ENCODE measurements around the gene TBCD.
A peak's percentile ranks its signal among the peaks of the same experiment; 100 is the strongest.

The TBCD gene

DNA sequence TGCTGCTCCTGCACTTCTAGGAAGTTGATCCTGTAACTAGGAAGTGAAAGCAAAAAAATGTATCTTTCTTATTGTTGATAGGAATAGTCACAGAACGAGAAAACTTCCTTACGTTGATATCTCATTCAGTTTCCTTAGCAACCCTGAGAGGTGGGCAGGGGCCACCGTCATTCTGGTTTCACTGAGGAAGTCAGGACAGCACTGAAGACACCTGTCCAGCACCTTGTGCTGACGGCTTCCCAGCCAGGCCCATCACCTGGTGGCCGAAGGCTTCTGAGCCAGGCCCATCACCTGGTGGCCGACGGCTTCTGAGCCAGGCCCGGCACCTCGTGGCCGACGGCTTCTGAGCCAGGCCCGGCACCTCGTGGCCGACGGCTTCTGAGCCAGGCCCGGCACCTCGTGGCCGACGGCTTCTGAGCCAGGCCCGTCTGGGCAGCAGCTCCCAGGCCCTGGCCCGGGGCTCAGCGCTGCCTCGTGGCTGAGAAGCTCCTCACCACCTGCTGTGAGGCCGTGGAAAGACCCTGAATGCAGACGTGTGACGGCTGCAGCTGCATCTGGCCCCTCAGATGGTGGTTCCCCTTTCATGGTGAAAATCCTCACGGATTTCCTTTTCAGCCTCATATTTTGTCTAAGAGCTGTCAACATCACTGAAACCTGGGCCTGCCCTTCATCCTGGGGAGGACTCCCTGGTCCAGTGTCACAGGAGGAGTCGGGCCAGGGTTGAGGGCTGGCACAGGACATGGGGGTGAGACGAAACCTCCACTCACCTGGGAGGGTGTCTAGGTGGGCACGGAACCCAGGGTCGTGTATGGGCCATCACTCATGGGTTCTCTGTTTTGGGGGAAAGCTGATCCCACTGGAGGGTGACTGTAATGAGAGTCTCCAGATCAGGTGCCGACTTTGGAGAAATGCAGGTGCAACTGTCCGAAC is 121.0 kb downstream of the TBCD start:
- DNase-seq = no peak

- DNase-seq = no peak
These were observed 121.7 kb downstream of the TBCD start for GRCh38 chr17:82873521-82873920.

DNA sequence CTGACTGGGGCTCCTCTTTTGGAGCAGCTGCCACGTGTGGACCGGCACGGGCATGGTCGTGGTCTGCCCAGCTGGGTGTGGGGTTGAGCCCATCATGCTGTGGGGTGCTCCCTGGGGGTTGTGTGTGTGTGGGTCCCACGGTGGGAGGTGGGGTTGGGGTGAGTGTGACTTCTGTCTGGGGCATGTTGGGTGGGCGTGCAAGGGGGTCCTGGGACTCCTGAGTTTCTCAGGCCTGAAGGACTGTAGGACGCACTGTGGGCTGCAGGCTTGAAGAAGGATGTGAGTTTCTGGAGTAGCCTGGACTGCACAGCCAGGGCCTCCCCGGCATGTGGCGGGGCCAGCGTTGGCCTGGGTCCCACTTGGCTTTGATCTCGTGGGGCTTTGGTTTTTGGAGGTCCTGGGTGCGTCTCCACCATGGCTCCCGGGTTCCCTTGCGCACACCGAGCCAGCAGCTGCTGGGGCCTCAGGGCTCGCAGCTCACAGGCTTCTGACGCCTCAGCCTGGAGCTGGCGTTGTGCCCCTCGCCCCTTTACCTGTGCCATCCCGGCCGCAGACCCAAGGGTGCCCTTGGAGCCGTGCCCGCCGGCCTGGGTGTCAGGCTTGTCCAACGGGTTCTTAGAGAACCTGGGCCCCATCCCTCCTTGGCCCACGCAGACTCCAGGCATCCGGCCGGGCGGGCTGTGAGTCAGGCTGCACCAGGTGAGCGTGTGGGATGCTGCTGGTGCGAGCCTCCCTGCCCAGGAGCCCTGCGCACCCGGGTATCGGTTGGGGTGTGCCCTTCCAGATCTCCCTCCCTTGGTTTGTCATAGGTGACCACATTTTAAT is 122.4 kb downstream of the TBCD start:
- no peak for DNase-seq

DNA sequence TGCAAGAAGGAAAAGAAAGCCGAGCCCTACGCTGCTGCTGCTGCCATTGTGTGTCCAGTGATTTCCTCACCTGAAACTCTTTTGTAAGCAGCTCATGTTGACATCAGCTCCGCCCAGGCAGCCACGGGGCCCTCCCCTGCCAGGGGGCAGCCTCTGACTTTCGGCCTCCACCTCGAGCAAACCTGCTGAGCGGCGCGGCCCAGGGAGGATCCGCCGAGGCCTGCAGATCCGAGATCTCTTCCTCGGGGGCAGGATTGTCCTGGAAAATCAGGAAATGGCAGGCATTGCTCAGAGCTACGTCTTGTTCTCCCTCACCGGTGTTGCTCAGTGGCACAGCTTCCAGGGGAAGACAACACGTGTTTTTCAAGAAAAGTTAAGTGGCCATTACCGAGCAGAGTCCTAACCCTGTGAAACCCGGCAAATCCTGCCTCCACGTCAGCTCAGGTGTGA is 123.6 kb downstream of the TBCD start:
- DNase-seq = peak; percentile 82

GRCh38 chr17:82876149-82876548 is 124.3 kb downstream of the TBCD start:
- DNase-seq = no peak

- DNase-seq = peak; percentile 65
These were observed 124.9 kb downstream of the TBCD start for GRCh38 chr17:82876602-82877379.

DNA sequence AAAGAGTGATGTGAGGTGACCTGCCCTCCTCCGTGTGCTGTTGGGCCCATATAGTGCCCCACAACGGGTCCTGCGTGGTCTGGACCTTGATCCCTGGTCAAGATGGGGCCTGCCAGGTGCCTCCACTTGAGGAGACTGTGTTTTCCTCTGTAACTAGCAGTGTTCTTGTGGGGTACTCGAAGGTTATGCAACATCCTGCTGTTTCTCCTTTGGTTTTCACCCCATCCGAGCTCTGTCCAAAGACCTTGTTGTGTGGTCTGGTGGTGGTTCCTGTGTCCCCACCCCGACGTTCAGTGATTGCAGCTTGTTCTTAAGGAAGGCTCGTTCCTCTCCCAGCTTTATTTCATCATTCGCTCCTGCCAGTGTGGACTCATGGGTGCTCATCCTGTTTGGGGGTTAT is 126.7 kb downstream of the TBCD start:
- DNase-seq = no peak

DNA sequence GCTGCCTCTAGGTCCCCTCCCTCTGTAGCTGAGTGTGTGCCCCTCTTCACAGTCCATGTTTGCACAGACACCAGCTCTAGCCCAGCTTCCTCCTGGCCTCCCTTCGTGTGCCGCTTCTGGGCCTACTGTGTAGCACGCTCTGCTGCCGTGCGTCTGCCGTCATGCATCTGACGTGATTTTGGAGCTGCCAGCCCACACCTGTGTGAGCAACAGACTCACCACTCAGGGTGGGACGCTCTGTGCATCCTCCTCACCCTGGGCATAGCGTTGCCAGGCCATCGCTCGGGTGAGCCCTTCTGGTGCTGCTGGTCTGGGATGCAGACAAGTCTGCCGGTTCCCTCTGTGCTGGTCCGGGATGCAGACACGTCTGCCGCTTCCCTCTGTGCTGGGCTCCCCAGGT is 127.4 kb downstream of the TBCD start:
- no peak for DNase-seq

GRCh38 chr17:82880620-82881323 is 128.9 kb downstream of the TBCD start:
- DNase-seq = no peak

DNA sequence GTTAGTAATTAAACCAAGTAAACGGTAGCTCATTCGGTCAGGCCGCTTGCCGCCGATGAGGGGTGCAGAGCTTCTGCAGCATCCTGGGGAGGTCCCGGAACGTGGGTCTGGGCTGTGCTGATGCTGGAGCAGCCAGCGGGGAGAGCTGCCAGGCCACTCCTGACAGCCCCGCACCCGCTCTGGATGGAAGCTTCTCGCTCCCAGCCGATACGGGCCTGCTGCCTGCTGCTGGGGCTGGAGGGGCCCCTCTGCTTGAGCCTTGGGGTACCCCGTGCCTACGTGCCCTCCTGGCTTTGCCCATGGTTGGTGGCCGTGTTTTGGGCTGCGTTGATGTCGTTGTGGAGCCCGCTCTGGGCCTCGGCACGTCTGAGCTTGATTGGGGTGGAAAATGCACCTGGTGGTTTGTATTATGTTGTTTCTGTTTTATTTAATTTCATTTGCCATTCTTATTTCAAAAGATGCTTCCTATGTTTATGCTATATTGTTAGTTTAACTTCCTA is 129.5 kb downstream of the TBCD start:
- no peak for DNase-seq

DNA sequence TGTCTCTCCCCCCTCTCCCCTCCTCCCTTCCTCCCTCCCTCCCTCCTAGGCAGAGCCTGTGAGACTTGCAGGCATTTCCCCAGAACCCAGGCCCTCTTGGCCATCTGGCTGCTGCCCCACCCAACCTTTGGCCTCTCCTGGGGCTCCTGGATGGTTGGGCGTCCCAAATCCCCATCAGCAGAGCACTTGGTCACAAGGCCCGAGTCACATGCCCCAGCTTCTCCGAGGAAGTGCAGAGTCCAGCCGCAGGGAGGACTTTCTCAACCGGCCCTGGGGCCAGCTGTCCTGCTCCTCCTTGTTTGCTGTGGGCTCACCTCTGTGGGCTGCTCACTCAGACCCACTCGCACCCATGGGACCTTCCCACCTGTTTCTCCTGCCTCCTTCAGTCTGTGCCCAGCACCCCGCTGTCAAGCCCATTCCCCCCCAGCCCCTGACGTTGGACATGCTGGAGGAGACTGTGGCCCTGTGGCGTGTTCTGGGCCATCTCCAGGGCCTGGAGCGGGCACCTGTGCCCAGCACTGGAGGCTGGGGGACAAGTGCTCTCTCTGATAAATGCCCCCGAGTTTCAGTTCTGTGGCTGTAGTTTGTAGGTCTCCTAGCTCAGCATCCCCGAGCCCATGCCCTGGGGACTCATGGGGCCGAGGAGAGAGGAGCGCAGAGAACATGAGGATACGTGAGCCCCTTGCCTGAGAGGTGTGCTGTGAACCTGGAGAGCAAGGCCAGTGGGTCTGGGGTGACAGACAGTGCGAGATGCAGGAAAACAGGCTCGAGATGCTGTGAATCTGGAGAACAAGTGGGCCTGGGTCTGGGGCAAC is 130.2 kb downstream of the TBCD start:
- DNase-seq = no peak

DNA sequence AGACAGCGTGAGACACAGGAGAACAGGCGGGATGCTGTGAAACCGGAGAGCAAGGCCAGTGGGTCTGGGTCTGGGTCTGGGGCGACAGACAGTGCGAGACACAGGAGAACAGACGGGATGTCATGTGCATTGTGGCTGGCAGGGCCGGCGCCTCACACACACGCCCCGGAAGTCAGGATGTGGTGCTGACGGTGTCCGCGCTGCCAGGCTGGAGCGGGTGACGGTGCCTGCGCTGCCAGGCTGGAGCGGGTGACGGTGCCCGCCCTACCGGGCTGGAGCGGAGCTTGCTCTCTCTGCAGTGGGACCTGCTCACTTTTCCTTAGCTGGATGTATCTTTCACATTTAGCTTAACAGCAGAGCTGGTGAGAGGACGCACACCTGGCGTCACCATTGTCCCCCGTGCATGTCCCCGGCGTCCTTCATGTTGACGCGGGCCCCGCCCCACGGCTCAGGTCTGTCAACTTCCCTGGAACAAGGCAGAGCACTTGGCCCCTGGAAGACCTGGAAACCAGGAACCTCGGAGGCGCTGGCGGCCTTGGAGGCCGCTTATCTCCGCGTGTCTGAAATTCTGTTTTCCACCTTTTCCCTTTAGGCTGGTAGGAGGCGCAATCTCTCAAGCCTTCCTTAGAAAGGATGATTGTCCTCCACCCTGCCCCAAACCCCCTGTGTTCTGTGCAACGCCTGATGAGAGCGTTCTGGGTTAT is 131.0 kb downstream of the TBCD start:
- DNase-seq = no peak

GRCh38 chr17:82883419-82884031 is 131.7 kb downstream of the TBCD start:
- DNase-seq = no peak

DNA sequence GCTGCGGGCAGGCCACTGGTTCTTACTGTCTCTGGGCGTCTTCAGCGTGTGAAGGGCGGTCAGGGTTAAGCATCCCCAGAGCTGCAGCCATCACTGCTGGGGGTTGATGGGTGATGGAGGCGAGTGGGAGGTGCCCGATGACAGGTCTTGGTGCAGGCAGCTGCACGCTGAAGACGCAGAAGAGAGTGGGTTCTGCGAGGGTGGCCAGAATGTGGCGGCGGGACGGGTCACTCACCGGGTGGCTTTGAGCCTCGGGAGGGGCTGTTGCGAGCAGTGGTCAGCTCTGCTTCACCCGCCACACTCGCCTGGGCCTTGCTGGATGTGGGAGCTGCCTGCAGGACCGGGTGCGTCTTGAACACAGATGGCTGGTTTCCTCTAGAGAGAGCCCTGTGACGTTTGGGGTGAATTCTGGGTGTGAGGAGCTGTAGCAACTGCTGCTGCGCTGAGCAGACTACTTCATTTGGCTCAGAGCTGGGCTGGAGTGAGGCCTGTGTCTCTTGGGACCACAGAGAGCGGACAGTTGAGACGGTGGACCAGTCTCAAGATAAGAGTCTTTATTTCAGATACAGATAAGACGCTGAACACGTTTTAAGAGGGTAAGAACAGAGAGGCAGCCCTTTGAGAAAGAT is 132.6 kb downstream of the TBCD start:
- DNase-seq = no peak

DNA sequence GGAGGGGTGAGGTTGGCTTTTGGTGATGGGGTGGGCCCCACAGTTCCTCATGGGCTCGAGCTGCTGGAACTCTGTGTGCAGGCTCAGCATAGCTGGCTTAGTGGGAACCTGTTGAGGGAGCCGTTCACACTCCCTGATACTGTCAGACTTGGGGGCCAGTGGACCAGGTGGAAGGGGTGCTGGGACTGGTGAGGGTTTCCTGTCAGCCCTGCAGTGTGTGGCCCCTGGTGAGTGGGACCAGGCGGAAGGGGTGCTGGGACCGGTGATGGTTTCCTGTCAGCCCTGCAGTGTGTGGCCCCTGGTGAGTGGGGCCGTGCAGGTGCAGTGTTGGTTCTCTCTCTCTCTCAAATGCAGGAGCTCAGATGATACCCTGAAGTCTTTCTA is 133.1 kb downstream of the TBCD start:
- DNase-seq = no peak

GRCh38 chr17:82887255-82888164 is 135.6 kb downstream of the TBCD start:
- DNase-seq = no peak

DNA sequence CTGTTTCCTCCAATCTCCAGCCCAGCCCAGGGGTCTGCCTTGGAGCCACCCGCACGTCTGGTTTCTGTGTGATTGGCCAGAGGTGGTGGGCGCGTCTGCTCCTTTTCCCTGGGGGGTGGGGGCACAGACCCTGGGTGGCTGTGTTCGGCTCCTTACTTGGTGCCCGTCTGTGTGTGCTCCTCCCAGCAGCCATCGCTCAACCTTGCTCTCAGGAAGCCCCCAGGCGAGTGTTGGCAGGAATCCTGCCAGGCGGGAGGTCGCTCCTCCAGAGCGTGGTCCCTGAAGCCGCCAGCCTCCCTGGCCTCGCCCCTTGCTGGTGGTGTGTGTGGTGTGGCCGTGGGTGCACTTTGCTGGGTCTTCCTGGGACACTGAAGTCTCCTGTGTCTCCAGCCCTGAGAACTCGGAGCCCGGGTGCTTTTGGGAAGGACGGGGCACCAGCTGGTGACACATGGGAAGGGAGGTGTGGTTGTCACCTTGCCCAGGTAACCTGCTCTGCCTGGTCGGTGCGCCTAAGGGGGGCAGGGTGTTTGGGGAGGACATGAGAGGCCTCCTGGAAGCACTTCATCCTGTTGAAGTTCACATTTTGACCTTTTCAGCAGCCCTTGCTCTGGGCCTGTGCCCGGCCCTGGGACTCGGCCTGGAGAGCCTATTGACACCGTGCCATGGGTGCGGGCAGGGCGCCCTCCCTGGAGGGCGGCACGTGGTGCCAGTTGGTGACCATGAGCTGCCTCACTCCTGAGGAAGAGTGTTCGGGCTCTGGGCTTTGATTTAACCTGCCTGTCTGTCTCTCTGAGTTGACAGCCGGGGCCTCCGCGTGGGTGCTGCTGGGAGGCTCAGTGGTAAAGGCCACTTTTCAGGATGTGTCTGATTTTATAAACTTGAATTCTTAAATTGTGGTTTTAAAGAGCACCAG is 137.0 kb downstream of the TBCD start:
- DNase-seq = no peak
